GM21423 (cell line): ENCODE data around the gene CTTN.

Experiments
- ATAC-seq: cut with Tn5 transposase; IDR thresholded peaks from one replicate; pipeline ENCODE4 v1.9.1; 2021; ENCODE audit warnings: mild to moderate bottlenecking, moderate library complexity; ENCODE audit not compliant: unreplicated experiment

CTTN gene

GRCh38 chr11:70424765-70425344 is 26.5 kb downstream of the CTTN start:
- no peak for ATAC-seq

DNA sequence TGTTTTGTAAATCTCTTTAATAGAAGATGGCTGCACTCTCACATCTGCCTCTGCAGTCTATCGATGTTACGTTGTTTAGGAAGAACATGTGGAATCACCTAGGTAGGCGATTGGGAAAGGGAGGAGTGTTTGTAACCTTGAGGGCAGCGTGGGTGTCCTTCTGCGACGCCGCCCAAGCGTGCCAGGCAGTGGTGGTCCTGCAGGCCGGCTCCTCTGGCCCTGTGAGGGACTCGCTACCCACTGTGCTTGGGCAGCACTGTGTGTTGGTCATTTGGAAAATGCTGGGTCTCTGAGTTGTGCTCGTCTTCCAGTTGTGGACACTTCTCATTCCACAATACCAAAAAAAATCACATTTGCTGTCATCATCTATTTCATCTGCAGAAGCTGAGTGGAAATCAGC is 29.1 kb downstream of the CTTN start:
- ATAC-seq = no peak

- ATAC-seq = no peak
Measured at GRCh38 chr11:70428701-70429427, 30.5 kb downstream of the CTTN start.

GRCh38 chr11:70429428-70429705 is 31.0 kb downstream of the CTTN start:
- ATAC-seq = no peak

DNA sequence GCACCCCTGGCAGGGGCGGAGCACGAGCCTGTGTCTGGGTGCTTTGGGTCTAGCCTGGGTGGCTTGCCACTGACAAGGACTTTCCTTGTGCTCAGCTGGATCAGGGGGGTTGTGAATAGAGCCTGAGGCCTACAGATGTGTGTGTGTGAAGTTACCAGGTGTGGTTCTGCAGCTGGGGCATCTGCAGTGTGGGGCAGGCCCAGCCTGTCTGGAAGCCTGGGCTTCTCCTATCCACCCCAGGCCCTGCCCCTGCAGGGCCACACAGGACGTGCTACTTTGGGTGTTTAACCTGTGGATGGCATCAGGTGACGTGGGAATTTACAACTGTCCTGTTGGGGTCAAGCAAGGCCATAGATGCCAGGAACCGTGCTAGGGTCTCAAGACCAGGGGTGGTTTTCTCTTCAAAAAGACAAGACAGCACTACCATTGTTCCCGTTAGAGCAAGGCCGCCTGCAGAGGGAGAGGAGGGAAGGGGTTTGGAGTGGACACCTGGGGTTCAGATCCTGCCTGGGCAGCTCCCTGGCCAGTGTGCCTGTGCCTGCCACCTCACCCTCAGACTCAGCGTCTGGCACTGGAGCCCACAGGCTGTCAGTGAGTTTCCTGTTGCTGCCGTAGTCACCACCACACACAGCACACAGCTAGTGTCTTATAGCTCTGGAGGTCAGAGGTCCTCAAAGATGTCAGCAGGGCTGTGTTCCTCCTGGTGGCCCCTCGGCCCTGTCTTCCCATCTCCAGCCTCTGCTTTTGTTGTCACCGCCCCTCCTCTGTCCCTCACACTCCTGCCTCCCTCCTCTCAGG is 31.6 kb downstream of the CTTN start:
- no peak for ATAC-seq

- no peak for ATAC-seq
Measured at GRCh38 chr11:70430671-70431574, 32.6 kb downstream of the CTTN start.

DNA sequence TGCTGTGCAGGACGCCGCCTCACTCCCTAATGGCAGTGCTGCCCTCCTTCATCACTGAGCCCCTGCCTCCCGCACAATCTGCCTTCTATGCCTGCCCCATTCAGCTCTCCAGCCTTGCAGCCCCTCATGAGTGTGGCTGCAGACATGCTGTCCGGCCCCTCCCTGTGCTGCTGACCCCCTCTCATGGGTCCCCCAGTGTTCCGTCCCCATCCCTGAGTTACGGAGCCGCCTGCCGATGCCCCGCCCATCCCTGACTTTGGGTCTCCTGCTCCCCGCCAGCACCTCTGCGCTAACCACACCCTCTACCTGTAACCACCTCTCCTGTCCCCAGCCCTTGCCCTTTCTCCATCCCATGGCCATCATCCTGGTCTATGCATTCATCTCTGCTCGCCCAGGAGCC is 33.3 kb downstream of the CTTN start:
- no peak for ATAC-seq

- no peak for ATAC-seq
Measured at GRCh38 chr11:70432065-70432464, 33.7 kb downstream of the CTTN start.

DNA sequence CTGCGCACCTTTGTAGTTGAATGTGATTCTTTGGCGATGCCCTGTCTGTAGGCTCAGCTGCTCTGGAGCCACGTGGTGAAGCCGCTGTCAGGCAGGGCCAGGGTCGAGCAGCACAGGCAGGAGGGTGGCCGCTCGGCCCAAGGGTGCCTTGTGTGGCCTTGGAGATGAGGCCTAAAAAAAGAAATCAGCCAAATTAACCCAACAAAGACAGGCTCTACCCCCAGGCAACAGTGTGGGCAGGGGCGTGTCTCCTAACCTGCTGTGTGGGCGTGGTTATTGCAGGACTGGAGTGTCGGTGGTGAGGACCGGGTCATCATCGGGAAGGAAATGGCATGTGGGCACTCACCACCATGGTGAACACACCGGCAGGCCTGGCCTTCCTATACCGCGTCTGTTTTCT is 34.3 kb downstream of the CTTN start:
- ATAC-seq = no peak

DNA sequence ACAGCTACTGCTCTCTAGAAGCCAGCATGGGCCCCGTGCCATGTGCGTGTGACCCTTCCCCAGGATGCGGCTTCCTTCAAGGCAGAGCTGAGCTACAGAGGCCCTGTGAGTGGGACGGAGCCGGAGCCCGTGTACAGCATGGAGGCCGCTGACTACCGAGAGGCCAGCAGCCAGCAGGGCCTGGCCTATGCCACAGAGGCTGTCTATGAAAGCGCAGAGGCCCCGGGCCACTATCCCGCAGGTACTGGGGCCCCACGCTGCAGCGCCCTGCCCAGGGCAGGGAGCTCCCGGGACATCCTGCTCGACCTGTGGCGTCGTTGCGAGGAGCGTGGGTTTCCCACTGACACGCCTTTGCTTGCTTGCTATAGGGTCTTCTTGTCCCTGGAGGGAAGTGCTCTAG is 34.7 kb downstream of the CTTN start:
- no peak for ATAC-seq

DNA sequence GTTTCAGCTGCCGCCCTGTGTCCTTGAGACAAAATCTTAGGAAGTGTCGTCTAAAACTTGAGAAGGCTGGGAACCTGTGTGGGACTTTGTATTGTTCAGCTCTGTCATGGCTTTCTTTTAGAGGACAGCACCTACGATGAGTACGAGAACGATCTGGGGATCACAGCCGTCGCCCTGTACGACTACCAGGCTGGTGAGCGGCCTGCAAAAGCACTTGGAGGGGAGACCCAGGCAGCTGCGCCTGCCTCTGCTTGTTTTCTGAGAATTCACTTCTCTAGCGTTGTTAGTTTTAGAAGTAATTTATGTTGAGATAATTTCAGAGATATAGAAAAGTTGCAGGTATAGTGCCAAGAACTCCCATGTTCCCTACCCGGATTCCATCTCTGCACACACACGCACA is 35.2 kb downstream of the CTTN start:
- ATAC-seq = no peak

GRCh38 chr11:70433966-70434812 is 35.9 kb downstream of the CTTN start:
- ATAC-seq = no peak

GRCh38 chr11:70434813-70435278 is 36.5 kb downstream of the CTTN start:
- ATAC-seq = no peak

DNA sequence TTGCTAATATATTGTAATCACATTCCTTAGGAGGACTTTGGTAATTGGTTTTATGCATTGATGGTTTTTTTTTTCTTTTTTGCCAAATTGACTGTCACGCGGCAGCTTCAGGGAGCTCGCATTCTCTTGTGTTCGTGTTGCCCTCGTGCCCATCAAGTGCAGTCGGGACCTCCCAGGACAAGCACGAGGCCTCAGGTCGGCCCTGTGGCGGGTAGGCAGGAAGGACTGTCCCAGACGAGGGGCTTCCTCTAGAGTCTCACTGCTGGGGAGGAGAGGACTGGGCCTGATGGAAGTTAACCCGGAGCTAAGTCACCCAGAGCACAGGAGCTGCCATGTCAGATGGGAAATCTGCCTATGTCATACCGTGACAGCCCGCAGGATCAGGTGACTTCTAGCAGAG is 37.0 kb downstream of the CTTN start:
- no peak for ATAC-seq

GRCh38 chr11:70435765-70436500 is 37.6 kb downstream of the CTTN start:
- no peak for ATAC-seq

GRCh38 chr11:70436501-70436860 is 38.2 kb downstream of the CTTN start:
- no peak for ATAC-seq

GRCh38 chr11:70437111-70437784 is 38.9 kb downstream of the CTTN start:
- no peak for ATAC-seq

- no peak for ATAC-seq
Measured at GRCh38 chr11:70440206-70440605, 41.9 kb downstream of the CTTN start.

DNA sequence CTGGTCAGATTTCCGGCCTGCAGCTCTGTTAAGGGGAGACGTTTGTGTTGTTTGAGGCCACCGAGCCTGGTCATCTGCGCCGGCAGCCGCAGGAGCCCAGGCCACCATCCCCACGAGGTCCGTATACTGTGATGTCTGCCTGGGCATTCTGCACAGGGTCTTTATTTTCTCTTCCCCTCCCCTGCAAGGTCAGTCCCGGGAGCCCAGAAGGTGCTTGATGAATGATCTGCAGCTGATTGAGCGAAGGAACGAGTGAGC is 45.4 kb downstream of the CTTN start:
- ATAC-seq = no peak
